Activated T-cell treated with anti-CD3 and anti-CD28 coated beads for 24 hours (primary cell): ENCODE data around the gene KRT37.
"Not testable (repeated sequence)": the region's sequence is repeated elsewhere in the genome, so short reads cannot be mapped to it uniquely, and the experiment has no call there.

ENCODE experiments used
- DNase-seq: peaks from one replicate; pipeline ENCODE4 v3.0.0-alpha.2; 2020; ENCODE audit warnings: low read depth

The KRT37 gene

GRCh38 chr17:41404024-41404671 is 20.2 kb downstream of the KRT37 start:
- DNase-seq, result peak; percentile 41

GRCh38 chr17:41403404-41404023 is 20.9 kb downstream of the KRT37 start:
- no peak for DNase-seq

GRCh38 chr17:41402161-41402560 is 22.2 kb downstream of the KRT37 start:
- DNase-seq, result no peak

GRCh38 chr17:41396996-41397660 is 27.3 kb downstream of the KRT37 start, which contains the start of gene KRT31:
KRT31 (minus strand) TSS chr17:41397608; CDS start chr17:41397539, 69 bp downstream.
- no peak for DNase-seq

GRCh38 chr17:41396340-41396739 is 28.0 kb downstream of the KRT37 start:
- DNase-seq, result no peak

- DNase-seq, result no peak
Measured at GRCh38 chr17:41395611-41396010, 28.8 kb downstream of the KRT37 start.

GRCh38 chr17:41395044-41395443 is 29.3 kb downstream of the KRT37 start:
- not testable (repeated sequence) for DNase-seq

- DNase-seq, result no peak
Measured at GRCh38 chr17:41394254-41394996, 30.0 kb downstream of the KRT37 start.

GRCh38 chr17:41393826-41394225 is 30.6 kb downstream of the KRT37 start:
- DNase-seq, result no peak

GRCh38 chr17:41393294-41393693 is 31.1 kb downstream of the KRT37 start:
- DNase-seq, result no peak

- DNase-seq, result no peak
Measured at GRCh38 chr17:41392278-41392677, 32.1 kb downstream of the KRT37 start.

- DNase-seq, result no peak
Measured at GRCh38 chr17:41391535-41391934, 32.9 kb downstream of the KRT37 start.

- DNase-seq, result no peak
Measured at GRCh38 chr17:41390411-41390938, 33.9 kb downstream of the KRT37 start.

- DNase-seq, result no peak
Measured at GRCh38 chr17:41387670-41388069, 36.7 kb downstream of the KRT37 start.

GRCh38 chr17:41386227-41386626 is 38.2 kb downstream of the KRT37 start:
- no peak for DNase-seq

GRCh38 chr17:41383690-41384089 is 40.7 kb downstream of the KRT37 start:
- DNase-seq, result no peak

GRCh38 chr17:41382394-41382793 is 42.0 kb downstream of the KRT37 start:
- no peak for DNase-seq

- DNase-seq, result not testable (repeated sequence)
Measured at GRCh38 chr17:41381943-41382342, 42.4 kb downstream of the KRT37 start, which contains the start of gene KRT34. KRT34 (minus strand) TSS chr17:41382306; CDS start chr17:41382246, 60 bp downstream.

- not testable (repeated sequence) for DNase-seq
Measured at GRCh38 chr17:41380091-41380490, 44.3 kb downstream of the KRT37 start.

- DNase-seq, result no peak
Measured at GRCh38 chr17:41377546-41377945, 46.8 kb downstream of the KRT37 start.
